Lower leg skin (tissue), 3 donors: ENCODE data around the gene WSCD1.

Experiments used
- POLR2A ChIP-seq, 2 donors: fragments of 450-650 bp; IDR thresholded peaks; one replicate each; pipeline ENCODE4 v1.6.1; 2016 to 2017; ENCODE audit warnings: antibody characterized with exemption in 2 of 2, mild to moderate bottlenecking in 1 of 2, moderate library complexity in 1 of 2
- TF ChIP-seq, protein P1 (sequence below), 3 donors: fragments of 450-650 bp; IDR thresholded peaks; one replicate each; pipeline ENCODE4 v1.5.1; 2016; ENCODE audit warnings: antibody characterized with exemption in 3 of 3, mild to moderate bottlenecking in 3 of 3, moderate library complexity in 2 of 3

- TF ChIP-seq, protein P1, sequence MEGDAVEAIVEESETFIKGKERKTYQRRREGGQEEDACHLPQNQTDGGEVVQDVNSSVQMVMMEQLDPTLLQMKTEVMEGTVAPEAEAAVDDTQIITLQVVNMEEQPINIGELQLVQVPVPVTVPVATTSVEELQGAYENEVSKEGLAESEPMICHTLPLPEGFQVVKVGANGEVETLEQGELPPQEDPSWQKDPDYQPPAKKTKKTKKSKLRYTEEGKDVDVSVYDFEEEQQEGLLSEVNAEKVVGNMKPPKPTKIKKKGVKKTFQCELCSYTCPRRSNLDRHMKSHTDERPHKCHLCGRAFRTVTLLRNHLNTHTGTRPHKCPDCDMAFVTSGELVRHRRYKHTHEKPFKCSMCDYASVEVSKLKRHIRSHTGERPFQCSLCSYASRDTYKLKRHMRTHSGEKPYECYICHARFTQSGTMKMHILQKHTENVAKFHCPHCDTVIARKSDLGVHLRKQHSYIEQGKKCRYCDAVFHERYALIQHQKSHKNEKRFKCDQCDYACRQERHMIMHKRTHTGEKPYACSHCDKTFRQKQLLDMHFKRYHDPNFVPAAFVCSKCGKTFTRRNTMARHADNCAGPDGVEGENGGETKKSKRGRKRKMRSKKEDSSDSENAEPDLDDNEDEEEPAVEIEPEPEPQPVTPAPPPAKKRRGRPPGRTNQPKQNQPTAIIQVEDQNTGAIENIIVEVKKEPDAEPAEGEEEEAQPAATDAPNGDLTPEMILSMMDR (IDR thresholded peaks at IDR 0.05): no peak
- no peak for TF ChIP-seq POLR2A (IDR thresholded peaks at IDR 0.05)
Observed at GRCh38 chr17:6140728-6141330, 70.7 kb downstream of the WSCD1 start.
